NCI-H1417 (cell line): ENCODE data around the gene CIDEB.
"Not testable (repeated sequence)": the region's sequence is repeated elsewhere in the genome, so short reads cannot be mapped to it uniquely, and the experiment has no call there.

ENCODE experiments used
- DNase-seq, 3 experiments: peaks; one replicate each; lab custom pipeline; 2025; lab: John Stamatoyannopoulos, UW

Gene CIDEB, protein sequence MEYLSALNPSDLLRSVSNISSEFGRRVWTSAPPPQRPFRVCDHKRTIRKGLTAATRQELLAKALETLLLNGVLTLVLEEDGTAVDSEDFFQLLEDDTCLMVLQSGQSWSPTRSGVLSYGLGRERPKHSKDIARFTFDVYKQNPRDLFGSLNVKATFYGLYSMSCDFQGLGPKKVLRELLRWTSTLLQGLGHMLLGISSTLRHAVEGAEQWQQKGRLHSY

DNA sequence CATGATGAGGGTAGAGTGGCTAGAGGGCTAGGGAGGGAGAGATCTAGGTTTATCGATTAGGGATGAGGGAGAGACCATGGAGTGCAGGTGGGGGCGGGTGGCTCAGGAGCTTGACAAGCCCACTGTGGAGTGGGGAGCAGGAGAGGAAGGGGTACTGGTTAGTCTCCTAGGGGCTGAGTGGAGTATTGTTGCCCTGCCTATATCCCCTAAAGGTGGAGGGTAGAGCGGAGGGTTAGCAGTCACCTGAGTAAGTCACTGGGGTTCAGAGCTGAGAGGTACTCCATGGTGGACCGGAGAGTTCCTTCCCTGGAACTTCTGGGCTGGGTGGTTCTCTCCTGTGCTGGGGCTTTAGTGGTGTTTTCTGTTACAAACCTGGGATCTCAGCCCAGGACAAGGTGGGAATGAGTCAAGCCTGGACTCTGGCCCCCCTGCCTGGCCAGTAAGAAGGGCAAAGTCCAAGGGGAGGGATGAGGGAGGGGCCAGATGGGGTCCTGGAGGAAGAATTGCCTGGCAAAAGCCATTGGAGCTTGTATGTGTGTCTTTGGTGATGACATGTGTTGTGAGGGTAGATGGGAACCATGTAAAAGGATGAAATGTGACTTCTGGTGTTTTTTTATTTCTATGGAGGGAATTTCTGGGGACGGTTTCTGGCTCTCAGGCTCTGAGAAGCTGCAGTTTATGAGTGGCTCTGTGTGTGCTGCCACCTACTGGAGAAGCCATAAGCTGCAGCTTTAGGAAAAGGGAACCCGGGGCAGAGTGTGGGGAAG, at the start of gene CIDEB:
TSS of gene CIDEB (minus strand) at position 403 of the 767 bp plus-strand sequence. CDS start at position 284, 119 bp downstream.
- DNase-seq: peak; percentile 46 to 68 (median 48)

DNA sequence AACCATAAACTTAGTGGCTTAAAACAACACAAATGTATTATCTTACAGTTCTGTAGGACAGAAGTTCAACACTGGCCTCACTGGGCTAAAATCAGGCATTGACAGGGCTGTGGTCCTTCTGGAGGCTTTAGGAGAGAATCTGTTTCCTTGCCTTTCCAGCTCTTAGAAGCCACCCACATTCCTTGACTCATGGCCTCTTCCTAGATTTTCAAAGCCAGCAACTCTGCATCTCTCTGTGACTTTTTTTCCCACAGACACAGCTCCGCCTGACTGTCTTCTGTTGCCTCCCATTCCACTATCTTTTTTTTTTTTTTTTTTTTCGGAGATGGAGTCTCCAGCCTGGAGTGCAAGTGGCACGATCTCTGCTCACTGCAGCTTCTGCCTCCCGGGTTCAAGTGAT, 48.4 kb upstream of the CIDEB start:
- DNase-seq: no peak

DNA sequence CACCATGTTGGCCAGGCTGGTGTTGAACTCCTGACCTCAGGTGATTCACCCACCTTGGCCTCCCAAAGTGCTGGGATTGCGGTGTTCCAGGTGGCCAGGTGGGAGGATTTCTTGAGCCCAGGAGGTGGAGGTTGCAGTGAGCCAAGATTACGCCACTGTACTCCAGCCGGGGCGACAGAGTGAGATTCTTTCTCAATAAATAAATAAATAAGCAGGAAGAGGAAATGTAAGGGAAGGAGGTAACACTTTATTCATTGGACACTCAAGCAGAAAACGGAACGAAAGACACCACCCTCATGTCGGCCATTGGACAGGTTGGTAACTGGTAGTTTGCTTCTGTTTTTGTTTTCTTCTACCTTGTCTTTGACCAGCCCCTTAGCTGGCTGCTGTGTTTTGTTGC, 47.2 kb upstream of the CIDEB start:
- no peak for DNase-seq

DNA sequence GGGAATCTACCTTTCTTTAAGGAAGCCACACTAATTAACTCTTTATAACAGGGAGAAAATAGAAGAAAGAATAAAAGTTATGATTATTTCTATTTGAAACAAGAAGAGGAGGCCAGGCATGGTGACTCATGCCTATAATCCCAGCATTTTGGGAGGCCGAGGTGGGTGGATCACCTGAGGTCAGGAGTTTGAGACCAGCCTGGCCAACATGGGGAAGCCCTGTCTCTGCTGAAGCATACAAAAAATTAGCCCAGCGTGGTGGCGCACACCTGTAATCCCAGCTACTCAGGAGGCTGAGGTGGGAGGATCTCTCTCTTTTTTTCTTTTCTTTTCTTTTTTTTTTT, 46.7 kb upstream of the CIDEB start:
- DNase-seq: not testable (repeated sequence)

DNA sequence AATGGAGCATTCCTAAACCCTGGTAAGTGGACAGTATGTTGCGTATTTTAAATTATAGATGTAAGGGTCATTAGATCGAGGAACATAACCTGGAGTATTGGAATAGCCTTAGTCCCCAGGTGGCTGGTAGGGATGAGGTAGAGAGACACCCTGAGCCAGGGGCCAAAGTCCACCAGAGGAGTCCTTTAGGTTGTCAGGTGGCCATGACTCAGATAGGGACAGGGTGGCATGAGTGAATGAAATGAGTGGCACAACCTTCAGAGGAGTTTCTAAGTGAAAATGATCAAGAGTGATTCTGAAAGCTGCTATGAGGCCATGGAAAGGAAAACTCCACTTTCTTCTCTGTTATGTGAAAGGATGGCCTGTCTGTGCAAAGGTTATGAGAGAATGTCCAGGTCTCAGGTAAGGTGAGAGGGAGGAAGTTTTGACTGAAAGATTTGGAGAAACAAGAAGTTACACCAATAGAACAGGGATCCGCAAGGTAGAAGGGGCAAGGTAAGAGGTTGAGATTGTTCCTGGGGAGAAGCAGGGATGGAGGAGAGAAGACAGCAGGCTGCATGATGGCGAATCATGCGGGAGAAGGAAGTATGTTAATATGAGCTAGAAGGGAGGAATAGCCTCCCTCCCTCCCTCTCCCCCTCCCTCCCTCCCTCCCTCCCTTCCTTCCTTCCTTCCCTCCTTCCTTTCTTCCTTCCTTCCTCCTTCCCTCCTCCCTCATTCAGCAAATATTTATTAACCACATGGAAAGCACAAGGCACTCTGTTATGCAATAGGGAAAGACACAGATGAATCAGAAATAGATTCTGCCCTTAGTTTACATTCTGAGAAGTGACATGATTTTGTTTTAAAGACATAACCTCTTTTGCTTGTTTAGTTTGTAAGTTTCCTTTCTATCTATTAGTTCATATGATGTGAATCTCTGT, 46.0 kb upstream of the CIDEB start:
- no peak for DNase-seq

DNA sequence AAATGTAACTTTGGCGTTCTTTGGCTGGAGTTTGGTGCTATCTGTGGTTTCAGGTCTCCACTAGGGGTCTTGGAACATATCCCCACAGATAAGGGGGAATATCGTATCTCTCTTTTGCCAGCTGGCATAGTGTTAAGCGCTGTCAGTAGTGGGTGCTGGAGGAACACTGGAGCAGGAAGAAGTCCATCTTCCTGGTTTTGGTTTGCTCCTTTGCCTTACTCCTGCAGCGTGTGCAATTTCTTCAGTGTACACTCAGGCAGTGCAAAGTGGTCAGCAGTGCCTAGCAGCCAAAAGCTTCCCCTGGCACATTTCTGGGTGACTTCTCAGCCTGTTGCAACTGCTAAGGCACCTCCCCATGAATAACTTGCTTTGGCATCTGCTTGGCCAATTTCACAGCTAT, 43.7 kb upstream of the CIDEB start:
- DNase-seq: peak in 1 of 3 experiments; percentile 38

DNA sequence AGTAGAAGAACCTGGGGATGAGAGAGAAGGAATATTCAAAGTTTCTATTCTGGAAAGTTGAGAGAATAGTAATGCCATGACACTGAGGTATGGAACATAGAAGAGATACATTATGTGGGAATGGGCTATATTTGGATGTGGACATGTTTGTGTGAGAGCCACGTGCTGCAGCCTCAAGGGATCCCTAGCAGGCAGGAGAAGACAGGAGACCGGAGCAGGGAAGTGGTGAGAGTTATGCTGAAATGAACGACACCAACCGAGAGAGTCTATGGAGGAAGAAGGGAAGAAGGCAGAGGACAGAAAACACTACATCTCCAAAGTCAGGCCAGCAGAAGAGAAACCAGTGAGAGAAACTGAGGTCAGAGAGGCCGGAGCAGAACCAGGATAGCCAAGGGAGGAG, 42.0 kb upstream of the CIDEB start:
- DNase-seq: no peak

DNA sequence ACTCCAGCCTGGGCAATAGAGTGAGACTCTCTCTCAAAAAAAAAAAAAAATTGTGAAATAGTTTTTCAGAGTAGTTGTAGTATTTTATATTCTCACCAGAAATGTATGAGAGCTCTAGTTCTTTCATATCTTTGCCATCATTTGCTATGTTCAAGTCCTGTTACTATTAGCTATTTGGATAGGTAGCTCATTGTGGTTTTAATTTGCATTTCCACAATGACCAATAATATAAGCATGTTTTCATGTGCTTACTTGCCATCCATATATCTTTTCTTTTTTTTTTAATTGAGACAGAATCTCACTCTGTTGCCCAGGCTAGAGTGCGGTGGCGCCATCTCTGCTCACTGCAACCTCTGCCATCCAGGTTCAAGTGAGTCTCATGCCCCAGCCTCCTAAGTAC, 40.4 kb upstream of the CIDEB start:
- DNase-seq: no peak

DNA sequence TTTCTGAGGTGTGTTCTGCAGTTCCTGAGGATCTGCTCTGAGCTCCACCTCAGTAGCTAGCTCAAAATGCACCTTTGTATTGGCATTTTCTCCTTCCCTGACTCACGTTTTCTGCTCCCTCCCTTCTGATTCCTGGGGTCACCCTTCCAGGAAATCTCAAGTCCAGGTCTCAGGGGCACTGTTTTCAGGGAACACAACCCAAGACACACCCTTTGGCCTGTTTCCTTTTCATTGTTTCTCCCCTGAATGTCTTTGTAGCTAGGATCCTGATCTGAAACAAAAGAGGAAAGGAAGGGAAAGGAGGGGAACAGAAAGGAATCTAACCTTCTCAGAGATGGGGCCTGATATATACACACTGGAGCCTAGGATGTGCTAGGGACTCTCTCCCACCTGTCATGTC, 39.4 kb upstream of the CIDEB start:
- DNase-seq: no peak

DNA sequence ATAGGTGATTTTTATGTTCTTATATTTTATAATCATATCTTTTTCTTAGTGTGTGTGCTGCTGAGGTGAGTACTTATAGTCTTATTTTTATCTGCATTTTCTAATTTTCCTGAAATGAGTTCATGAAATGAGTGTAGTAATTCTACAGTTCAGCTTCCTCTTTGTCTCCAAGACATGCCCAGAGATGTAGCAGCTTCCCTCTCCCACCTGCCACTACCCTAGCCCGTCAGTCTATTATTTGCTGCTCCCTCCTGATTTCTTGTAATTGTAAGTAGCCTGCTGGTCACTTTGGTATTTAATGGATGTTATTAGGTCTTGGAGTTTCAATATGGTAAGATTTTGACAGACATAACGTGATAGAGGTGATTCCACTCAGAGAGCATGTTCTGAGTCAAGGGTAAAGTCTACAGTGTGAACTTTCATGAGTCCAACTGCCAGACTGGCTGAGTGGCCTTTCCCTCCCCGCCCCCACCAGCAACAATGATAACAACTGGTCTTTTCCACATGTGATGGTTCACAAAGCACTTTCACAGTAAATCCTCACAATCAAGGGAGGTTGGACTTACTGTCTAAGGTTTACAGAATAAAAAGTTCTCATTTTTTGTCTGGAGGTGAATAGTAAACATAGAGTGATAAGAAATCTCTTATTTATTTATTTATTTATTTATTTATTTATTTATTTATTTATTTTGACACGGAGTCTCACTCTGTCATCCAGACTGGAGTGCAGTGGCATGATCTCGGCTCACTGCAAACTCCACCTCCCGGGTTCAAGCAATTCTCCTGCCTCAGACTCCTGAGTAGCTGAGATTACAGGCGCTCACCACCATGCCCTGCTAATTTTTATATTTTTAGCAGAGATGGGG, 36.3 kb upstream of the CIDEB start:
- no peak for DNase-seq

DNA sequence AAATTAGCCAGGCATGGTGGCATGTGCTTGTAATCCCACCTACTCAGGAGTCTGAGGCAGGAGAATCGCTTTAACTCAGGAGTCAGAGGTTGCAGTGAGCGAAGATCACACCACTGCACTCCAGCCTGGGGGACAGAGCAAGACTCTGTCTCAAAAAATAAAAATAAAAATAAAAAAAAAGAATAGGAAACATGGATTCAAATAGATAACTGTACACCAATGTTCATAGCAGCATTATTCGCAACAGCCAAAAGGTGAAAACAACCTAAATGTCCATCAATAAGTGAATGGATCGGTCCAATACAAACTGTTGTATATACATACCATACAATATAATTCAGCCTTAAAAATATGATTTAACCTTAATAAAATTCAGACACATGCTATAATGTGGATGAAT, 35.1 kb upstream of the CIDEB start:
- DNase-seq: no peak

DNA sequence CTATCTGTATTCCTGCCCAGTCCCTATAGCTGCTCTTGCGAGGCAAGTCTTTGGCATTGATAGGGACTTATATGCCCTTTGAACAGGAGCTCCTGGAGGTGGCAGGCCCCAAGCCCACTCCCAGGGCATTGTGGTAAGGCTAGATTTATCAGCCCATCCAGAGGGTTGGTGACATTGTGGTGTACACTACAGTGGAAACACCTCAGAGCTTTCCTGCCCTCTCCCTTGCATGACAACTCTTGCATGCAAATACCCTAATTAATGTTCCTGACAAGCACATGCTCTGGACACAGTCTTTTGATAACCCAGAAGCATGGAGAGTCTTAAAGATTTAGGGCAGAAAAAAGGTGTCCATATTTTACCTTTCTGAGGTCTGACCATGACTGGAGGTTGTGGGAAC, 32.8 kb upstream of the CIDEB start:
- no peak for DNase-seq

DNA sequence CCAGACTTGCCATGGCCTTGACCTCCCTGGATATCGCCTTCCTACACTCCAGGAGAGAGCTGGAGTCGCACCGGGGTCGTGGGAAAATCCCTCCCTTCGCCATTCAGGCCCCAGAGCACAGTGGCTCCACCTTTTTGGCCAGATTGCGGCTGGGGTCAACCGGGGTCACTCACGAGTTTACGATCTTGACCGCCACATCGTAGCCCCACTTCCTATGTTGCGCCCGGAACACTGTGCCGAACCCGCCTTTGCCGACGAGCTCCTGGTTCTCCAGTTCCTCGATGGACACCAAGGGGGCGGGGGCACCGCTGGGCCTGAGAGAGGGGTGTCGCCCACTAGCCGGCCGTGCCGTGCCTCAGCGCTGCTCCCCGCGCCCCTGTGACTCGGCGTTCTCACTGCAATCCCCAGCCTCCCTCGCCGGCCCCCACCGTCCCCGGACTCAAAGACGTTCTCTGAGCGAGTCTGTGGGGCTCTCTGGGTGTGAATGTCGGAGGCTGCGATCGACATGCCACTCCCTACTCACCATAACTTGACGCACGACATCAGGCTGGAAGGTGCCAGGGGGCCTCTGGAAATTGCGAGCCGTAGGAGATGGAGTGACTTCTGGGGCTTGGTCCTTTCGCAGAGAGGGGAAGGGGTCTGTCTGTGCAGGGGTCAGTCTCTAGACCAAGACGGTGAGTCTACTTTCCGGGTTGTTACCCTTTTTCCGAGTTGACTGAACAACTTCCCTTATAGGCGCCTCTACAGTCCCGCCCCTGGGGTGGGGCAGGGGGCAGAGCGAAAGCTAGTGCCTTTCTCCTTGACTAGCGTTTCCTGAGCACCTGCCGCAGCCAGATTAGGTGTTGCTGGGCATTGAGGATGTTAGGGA, 31.7 kb upstream of the CIDEB start, which contains the start of gene RIPK3:
TSS of gene RIPK3 (minus strand) at position 708 of the 868 bp plus-strand sequence. CDS start at position 543, 165 bp downstream.
- DNase-seq: peak in 1 of 3 experiments; percentile 16

DNA sequence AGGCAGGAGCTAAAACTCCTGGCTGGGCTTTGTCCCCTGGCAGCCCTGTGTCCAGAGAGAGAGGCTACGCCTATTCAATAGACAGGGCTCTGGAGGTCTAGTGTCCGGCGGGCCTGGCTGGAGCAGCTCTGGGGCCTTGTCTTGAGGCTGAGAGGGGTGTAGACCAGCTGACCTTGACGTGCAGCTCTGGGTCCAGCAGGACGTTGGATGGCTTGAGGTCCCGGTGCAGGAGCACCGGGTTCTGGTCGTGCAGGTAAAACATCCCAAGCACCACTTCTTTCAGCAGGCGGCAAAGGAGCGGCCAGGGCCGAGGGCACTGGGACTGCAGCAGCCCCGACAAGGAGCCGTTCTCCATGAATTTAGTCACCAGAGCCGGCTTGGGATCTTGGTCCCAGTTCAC, 31.1 kb upstream of the CIDEB start:
- no peak for DNase-seq

DNA sequence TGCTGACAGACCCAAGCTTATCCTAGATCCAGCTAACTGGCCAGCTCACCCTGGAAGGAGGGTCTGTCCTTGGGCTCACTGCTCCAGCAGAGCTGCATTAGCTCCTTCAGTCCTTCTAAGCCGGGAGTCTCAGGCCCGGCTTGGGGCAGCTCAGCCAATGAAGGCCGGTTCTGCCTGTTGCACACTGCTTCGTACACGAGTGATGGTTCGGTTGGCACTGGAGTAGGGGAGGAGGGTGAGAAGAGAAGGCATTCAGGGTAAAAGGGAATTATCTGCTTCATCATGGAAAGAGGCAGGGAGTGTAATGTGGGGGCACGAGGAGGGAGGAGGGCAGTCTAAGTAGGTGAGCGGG, 30.0 kb upstream of the CIDEB start:
- DNase-seq: no peak

DNA sequence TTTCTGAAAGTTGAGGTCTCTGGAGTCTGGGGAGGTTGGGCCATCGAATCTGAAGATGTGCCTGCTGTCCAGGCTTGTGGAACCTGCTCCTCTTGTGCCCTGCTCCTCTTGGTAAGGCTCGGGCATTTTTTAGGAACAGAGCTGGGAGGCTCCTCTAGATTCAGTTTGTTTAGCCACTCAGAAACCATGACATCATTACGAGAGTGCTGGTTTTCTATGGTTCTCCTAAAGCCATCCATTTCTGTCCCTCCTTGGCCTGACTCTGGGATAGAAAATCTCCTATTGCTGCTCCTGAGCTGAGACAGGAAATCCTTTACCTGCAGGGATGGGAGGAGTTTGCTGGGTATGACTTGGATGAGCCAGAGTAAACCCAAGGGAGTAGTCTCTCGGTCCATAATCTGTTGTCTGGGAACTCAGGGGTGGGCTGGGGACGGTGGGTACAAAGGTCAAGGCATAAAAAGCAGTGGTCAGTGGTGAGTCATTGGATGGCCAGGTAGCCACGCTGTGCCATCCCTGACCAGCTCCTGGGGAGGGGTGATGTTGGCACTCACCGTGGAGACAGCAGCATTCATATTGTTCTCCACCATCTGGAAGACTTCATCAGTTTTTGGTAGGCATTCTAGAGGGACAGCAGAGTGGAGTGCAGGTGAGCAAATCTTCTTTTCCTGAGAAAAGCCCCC, 29.5 kb upstream of the CIDEB start:
- no peak for DNase-seq

DNA sequence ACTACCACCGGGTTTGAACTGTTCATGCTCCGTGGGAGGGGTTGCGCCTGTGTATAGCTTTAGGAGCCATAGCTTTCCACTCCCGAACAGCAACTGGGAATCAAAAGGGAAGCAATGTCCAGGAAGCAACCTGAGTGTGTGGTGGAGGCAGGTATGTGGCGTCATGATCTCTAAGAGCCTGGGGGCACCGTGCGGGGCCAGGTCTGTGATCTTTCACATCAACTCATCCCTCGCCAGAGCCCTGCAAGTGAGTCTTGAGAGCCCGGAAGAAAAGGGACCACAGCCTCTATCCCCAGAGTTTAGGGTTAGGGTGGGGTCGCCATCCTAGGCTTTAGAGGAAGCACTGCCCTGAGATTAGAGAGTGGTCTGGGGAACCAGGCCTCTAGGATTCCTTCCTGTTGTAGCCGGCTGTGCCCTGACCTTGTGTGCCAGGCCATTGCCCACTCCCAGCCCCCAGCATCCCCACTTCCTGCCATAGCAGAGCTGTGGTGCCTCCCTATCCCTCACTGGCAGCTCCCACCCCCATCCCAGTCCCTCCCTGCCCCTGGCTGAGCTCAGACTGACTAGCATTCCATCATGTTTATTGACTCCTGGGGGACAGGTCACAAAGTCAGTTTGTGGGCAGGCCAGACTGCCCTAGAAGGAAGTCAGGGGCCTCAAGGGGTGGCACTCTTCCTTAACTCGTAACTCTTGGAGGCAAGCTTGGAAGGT, 27.8 kb upstream of the CIDEB start:
- no peak for DNase-seq

DNA sequence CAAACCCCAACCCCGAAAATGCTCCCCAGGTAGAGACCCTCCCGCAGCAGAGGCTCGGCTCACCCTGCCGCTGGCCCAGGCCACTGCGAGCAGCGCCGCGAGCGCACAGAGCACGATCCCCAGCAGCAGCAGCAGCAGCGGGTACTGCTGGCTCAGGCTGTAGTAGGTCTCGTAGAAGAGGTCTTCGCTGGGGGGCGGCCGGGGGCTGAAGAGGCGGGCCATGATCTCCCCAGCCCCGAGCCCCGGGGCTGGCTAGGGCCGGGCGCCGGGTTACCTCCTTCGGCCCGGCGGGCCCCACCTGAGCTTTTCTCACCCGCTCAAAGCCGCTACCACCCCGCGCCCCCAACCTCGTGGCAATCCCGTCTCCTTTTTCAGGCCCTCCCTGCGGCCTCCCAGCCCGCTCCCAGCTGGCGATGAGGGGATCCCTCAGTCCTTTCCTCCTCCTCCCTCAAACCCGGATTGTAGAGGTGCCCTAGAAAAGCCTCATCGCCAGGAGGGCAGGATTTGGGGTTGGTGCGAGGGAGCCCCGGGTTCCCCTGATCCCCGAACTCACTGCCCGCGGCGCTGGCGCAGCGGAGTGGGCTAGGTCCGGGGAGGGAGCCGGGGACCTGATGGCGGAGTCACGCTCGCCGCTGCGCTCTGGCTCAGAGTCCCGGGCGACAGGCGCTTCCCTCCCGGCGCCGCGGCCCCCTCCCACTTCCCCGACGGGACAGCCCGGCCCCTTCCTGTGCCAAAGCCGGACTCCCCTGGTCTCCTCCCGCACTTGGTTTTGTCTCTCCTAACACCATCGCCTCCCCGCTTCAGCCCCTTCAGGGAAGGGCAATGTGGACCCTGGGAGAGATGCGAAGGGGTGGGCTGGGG, 26.9 kb upstream of the CIDEB start, which contains the start of gene ADCY4:
TSS of gene ADCY4 (minus strand) at position 641 of the 861 bp plus-strand sequence. CDS start at position 222, 419 bp downstream.
- peak in 2 of 3 experiments; percentile 45 to 61 for DNase-seq
